Superior temporal gyrus (tissue), 1 donor: ENCODE results near the gene CACUL1.
"Not testable (repeated sequence)": the region's sequence is repeated elsewhere in the genome, so short reads cannot be mapped to it uniquely, and the experiment has no call there.

Source experiments
- DNase-seq: peaks from one replicate; pipeline ENCODE4 v3.0.0-alpha.2; 2016; ENCODE audit errors: extremely low spot score

The CACUL1 gene

GRCh38 chr10:118768041-118768919, 13.5 kb upstream of the CACUL1 start:
- DNase-seq = no peak

DNA sequence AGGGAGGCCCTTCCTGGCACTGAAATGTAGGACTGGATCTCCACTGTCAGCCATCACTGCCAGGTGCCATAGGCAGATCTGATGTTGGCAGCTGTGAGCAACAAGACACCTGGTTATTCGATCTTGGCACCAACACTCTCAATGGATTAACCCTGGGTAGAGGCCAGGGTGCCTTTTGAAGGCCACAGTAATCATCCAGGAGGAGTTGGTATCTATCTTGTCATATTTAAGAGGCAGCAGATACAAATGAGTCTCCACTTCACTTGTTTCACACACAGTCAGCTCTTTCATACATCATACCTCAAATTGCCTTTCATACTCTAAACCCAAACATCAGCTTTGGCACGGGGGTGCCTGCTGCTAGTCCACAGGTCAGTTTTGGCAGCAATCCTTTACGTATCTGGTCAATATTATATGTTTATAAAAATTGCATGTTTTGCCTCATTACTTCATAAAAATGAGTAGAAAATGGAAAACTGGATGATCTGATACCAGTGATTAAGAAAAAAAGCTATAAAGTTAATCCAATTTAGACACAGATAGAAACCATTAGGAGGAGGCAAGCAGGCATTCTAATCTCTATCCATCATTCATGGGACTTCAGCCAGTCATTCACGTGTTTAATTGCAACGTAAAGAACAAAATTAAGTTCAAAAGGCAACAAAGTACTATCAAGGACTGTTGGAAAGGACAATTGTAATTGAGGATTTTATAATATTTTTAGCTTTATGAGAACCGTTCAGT, 12.7 kb upstream of the CACUL1 start:
- DNase-seq = no peak

- no peak for DNase-seq
Observed at GRCh38 chr10:118764195-118764594, 9.4 kb upstream of the CACUL1 start.

DNA sequence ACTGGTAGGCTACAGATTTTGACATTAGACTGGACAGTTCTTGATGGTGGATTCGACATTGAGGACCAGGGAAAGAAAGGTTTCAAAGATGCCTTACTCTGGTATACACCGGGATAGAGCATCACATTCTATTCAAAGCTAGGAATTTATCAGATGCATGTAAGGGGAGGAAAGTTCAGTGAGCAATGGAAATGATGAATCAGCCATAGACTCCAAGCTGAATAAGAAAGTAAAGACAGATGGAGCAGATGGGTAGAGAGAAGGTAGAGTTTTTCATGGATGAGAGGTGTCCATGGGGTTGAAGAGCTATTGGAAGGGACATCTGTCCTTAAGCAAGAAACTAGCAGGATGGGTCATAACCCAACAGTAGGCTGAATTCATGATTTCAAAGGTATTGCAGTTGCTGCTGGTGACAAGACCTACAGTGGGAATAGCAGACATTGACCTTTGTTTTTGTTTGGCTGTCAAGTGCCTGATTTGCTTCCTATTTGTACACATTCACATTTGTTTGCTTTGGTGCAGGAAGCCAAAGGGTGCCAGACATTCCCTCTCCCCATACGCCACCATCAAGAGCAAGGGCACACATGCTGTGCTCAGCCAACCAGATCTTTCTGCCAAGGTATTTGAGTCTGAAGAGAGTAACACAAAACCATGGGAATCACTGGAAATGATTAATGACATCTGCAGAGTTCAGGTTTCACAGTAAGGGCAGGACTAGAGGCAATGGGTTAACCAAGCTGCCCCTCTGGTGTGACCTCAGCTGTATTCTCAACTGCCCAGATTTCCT, 8.6 kb upstream of the CACUL1 start:
- no peak for DNase-seq

DNA sequence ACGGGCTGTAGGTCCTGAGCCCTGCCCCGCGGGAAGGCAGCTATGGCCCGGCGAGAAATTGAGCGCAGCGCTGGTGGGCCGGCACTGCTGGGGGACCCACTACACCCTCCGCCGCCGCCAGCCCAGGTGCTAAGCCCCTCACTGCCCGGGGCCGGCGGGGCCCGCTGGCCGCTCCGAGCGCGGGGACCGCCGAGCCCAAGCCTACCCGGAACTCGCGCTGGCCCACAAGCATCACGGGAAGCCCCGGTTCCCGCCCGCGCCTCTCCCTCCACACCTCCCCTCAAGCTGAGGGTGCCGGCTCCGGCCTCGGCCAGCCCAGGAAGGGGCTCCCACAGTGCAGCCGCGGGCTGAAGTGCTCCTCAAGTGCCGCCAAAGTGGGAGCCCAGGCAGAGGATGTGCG, 5.5 kb upstream of the CACUL1 start:
- no peak for DNase-seq

GRCh38 chr10:118758449-118758848, 3.7 kb upstream of the CACUL1 start:
- no peak for DNase-seq

DNA sequence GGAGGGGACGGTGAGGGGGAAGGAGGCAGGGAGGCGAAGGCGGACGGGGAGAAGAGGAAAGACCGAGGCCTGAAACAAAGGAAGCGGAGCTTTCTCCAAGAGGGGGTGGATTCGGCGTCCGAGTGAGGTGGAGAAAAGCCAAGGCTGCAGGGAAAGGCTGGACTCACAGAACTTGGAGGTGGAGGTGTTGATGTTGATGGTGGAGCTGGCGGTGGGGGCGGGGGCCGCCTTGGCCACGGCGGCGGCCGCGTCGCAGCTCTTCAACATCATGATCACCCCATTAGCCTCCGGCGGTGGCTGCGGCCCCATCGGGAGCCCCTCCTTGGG, 578 bp downstream of the CACUL1 start:
- no peak for DNase-seq

DNA sequence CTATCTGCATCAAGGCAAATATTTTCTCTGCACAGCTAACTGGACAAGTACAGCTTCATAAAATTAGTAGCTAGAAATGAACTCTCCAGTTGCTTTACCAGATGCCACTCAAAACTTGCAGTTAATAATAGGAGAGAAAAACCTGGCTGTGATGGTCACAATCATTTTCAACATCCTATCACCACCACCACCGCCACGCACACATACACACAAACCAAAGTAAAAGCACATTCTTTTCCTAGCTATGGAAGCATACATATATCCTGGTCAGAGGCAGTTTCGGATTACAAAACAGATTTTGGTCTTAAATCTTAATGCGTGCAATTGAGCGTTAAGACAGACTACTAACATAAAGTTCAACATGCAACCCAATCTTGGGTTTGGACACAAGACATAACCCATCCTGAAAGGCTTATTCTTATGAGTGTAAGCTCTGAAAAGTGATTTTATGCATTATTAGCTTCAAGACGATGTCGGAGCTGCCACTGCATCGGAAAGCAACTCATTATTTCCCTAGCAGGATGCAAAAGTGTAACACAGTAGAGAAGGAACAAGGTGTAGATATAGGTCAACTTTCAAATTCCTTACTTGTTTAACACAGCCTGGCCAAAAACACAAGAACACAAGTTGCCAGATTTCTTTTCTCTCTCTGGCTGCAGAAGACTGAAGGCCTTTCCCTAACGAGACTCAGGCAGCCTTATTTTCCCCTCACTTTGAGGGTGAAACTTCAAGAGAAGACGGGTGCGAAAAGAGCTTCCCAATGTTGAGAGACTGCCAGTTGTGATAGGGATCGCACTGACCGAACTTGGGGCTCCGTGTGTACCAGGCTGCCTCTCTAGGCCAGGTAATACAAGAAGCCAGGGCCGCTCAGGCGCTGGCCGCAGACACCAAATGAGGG, 1.2 kb downstream of the CACUL1 start:
- no peak for DNase-seq

GRCh38 chr10:118752409-118752808, 2.4 kb downstream of the CACUL1 start:
- no peak for DNase-seq

GRCh38 chr10:118751265-118751664, 3.5 kb downstream of the CACUL1 start:
- DNase-seq = no peak

DNA sequence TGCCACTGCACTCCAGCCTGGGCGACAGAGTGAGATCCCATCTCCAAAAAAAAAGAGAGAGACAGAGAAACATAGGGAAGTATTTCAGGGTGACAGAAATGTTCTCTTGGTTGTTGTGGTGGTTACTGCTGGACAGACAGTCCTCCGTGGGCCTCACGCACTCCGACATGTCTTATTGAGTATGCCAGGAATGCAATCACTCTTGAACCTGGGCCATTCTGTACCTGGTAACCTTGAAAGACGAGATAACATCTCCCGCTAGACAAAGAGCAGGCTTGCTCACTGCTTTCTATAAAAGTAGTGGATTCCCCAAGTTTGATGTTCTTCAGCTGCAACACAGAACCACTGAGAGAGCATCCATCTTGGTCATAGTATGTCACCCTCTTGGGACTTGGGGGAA, 6.7 kb downstream of the CACUL1 start:
- no peak for DNase-seq

- DNase-seq = no peak
Observed at GRCh38 chr10:118746246-118746645, 8.5 kb downstream of the CACUL1 start.

DNA sequence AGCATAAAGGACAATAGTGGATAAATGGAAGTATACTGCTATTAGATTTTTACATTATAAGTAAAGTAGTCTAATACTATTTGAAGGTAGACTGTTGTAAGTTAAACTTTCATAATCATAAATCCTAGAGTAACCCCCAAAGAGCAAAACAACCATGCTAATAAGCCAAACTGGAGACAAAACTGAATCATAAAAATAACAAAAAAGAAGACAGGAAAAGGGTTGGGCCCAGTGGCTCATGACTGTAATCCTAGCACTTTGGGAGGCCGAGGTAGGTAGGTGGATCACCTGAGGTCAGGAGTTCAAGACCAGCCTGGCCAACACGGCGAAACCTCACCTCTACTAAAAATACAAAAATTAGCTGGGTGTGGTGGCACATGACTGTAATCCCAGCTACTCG, 9.7 kb downstream of the CACUL1 start:
- no peak for DNase-seq

- not testable (repeated sequence) for DNase-seq
Observed at GRCh38 chr10:118744346-118744918, 10.3 kb downstream of the CACUL1 start.

- DNase-seq = no peak
Observed at GRCh38 chr10:118742782-118743181, 12.0 kb downstream of the CACUL1 start.

DNA sequence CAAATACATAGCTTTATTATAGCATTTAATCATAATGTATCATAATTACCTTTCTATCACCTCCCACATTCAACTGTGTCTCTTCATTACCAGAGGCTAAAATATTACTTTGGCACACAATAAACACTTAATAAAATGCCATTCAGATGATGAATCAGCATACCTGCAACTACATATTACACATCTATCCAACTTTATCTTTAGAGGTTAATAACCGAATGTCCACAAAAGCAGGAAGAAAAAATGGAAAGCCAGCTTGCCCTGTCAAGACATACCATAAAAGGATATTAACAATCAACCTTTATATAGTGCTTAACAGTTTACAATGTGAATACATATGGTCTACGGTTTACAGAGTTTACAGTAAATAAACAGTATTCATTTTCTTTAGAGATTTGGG, 12.7 kb downstream of the CACUL1 start:
- no peak for DNase-seq

GRCh38 chr10:118738406-118738805, 16.4 kb downstream of the CACUL1 start:
- DNase-seq = no peak

GRCh38 chr10:118737603-118738302, 17.0 kb downstream of the CACUL1 start:
- no peak for DNase-seq

DNA sequence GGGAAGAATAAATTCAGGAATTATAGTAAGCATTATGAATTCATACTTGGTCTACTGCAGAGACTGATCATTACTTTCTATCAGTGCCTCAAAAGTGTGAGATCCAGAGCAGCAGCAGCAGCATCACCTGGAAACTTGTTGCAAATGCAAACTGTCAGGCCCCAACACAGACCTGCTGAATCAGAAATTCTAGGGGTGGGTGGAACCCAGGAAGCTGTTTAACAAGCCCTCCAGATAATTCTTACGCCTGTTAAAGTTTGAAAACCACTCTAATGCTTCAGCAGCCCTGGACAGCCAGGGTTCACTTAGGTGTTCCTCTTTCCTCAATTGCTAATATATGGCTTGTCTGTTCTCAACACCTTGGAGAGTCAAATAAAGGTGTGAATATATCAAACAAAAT, 19.5 kb downstream of the CACUL1 start:
- no peak for DNase-seq

- no peak for DNase-seq
Observed at GRCh38 chr10:118734475-118734874, 20.3 kb downstream of the CACUL1 start.
